ENCODE measurements around the gene NPFF.

The NPFF gene

GRCh38 chr12:53514628-53515290 is 7.5 kb upstream of the NPFF start:
- Histone ChIP-seq H3K27ac (ENCODE audit: low read depth, low read length) (no peak overlapping the region), H3K4me3 (ENCODE audit: low read depth in 1 of 2, low read length in 2 of 2) (no peak overlapping the region)

GRCh38 chr12:53513712-53514410 is 6.6 kb upstream of the NPFF start:
- Histone ChIP-seq H3K27me3 (ENCODE audit: control insufficient read depth in 1 of 2, insufficient read depth in 2 of 2, low read length in 2 of 2) (no peaks in the 10 kb centered on the region), H3K4me1 (ENCODE audit: control insufficient read depth in 1 of 2, insufficient read depth in 2 of 2, low read length in 2 of 2) (peaks cover under 1 to 1% of the 10 kb centered on the region in 2 donors), H3K36me3 (ENCODE audit: control insufficient read depth in 1 of 2, insufficient read depth in 2 of 2, low read length in 2 of 2) (peaks cover 32 to 73% of the 10 kb centered on the region in 2 donors), H3K9me3 (ENCODE audit: control insufficient read depth in 1 of 2, low read length in 2 of 2) (no peaks in the 10 kb centered on the region), H3K9ac (ENCODE audit: low read depth in 1 of 2, low read length in 2 of 2) (no peak overlapping the region), H3K4me3 (ENCODE audit: low read depth in 1 of 2, low read length in 2 of 2) (no peak overlapping the region), H3K27ac (ENCODE audit: low read depth, low read length) (no peak overlapping the region)

More at GRCh38 chr12:53514628-53515290, 7.5 kb upstream of the NPFF start:
- Histone ChIP-seq H3K27me3 (ENCODE audit: control insufficient read depth in 1 of 2, insufficient read depth in 2 of 2, low read length in 2 of 2) (no peaks in the 10 kb centered on the region), H3K36me3 (ENCODE audit: control insufficient read depth in 1 of 2, insufficient read depth in 2 of 2, low read length in 2 of 2) (peaks cover 36 to 80% of the 10 kb centered on the region in 2 donors), H3K9me3 (ENCODE audit: control insufficient read depth in 1 of 2, low read length in 2 of 2) (no peaks in the 10 kb centered on the region), H3K4me1 (ENCODE audit: control insufficient read depth in 1 of 2, insufficient read depth in 2 of 2, low read length in 2 of 2) (no peaks in the 10 kb centered on the region), H3K9ac (ENCODE audit: low read depth in 1 of 2, low read length in 2 of 2) (no peak overlapping the region)

GRCh38 chr12:53510181-53510812 is 3.0 kb upstream of the NPFF start:
- no peak overlapping the region for H3K27ac ChIP-seq (ENCODE audit: low read depth, low read length)
- no peaks in the 10 kb centered on the region for H3K27me3 ChIP-seq (ENCODE audit: control insufficient read depth in 1 of 2, insufficient read depth in 2 of 2, low read length in 2 of 2)
- H3K4me3 ChIP-seq (ENCODE audit: low read depth in 1 of 2, low read length in 2 of 2), result no peak overlapping the region
- H3K9me3 ChIP-seq (ENCODE audit: control insufficient read depth in 1 of 2, low read length in 2 of 2), result no peaks in the 10 kb centered on the region
- peaks cover 7 to 8% of the 10 kb centered on the region in 2 donors for H3K4me1 ChIP-seq (ENCODE audit: control insufficient read depth in 1 of 2, insufficient read depth in 2 of 2, low read length in 2 of 2)
- H3K36me3 ChIP-seq (ENCODE audit: control insufficient read depth in 1 of 2, insufficient read depth in 2 of 2, low read length in 2 of 2), result peaks cover 28 to 73% of the 10 kb centered on the region in 2 donors
- H3K9ac ChIP-seq (ENCODE audit: low read depth in 1 of 2, low read length in 2 of 2), result no peak overlapping the region

GRCh38 chr12:53508534-53509170 is 1.4 kb upstream of the NPFF start:
- Histone ChIP-seq H3K9ac (ENCODE audit: low read depth in 1 of 2, low read length in 2 of 2) (peak overlapping the region in 1 of 2 donors; percentile 32), H3K9me3 (ENCODE audit: control insufficient read depth in 1 of 2, low read length in 2 of 2) (no peaks in the 10 kb centered on the region), H3K27me3 (ENCODE audit: control insufficient read depth in 1 of 2, insufficient read depth in 2 of 2, low read length in 2 of 2) (no peaks in the 10 kb centered on the region), H3K4me1 (ENCODE audit: control insufficient read depth in 1 of 2, insufficient read depth in 2 of 2, low read length in 2 of 2) (peaks cover 7 to 8% of the 10 kb centered on the region in 2 donors), H3K36me3 (ENCODE audit: control insufficient read depth in 1 of 2, insufficient read depth in 2 of 2, low read length in 2 of 2) (peaks cover 15 to 73% of the 10 kb centered on the region in 2 donors), H3K27ac (ENCODE audit: low read depth, low read length) (no peak overlapping the region), H3K4me3 (ENCODE audit: low read depth in 1 of 2, low read length in 2 of 2) (no peak overlapping the region)

- Histone ChIP-seq H3K36me3 (ENCODE audit: control insufficient read depth in 1 of 2, insufficient read depth in 2 of 2, low read length in 2 of 2) (peaks cover 15 to 64% of the 10 kb centered on the region in 2 donors), H3K27ac (ENCODE audit: low read depth, low read length) (no peak overlapping the region), H3K9me3 (ENCODE audit: control insufficient read depth in 1 of 2, low read length in 2 of 2) (no peaks in the 10 kb centered on the region), H3K4me3 (ENCODE audit: low read depth in 1 of 2, low read length in 2 of 2) (no peak overlapping the region), H3K27me3 (ENCODE audit: control insufficient read depth in 1 of 2, insufficient read depth in 2 of 2, low read length in 2 of 2) (no peaks in the 10 kb centered on the region), H3K4me1 (ENCODE audit: control insufficient read depth in 1 of 2, insufficient read depth in 2 of 2, low read length in 2 of 2) (peaks cover 7 to 8% of the 10 kb centered on the region in 2 donors), H3K9ac (ENCODE audit: low read depth in 1 of 2, low read length in 2 of 2) (no peak overlapping the region)
Observed at GRCh38 chr12:53507603-53507885, 260 bp upstream of the NPFF start.

GRCh38 chr12:53506450-53506785 is 866 bp downstream of the NPFF start:
- H3K36me3 ChIP-seq (ENCODE audit: control insufficient read depth in 1 of 2, insufficient read depth in 2 of 2, low read length in 2 of 2), result peaks cover 15 to 52% of the 10 kb centered on the region in 2 donors
- H3K4me1 ChIP-seq (ENCODE audit: control insufficient read depth in 1 of 2, insufficient read depth in 2 of 2, low read length in 2 of 2), result peaks cover 16 to 17% of the 10 kb centered on the region in 2 donors
- H3K9me3 ChIP-seq (ENCODE audit: control insufficient read depth in 1 of 2, low read length in 2 of 2), result no peaks in the 10 kb centered on the region
- H3K9ac ChIP-seq (ENCODE audit: low read depth in 1 of 2, low read length in 2 of 2), result no peak overlapping the region
- H3K27me3 ChIP-seq (ENCODE audit: control insufficient read depth in 1 of 2, insufficient read depth in 2 of 2, low read length in 2 of 2), result no peaks in the 10 kb centered on the region
- no peak overlapping the region for H3K4me3 ChIP-seq (ENCODE audit: low read depth in 1 of 2, low read length in 2 of 2)
- no peak overlapping the region for H3K27ac ChIP-seq (ENCODE audit: low read depth, low read length)

GRCh38 chr12:53505555-53506449 is 1.5 kb downstream of the NPFF start:
- Histone ChIP-seq H3K4me3 (ENCODE audit: low read depth in 1 of 2, low read length in 2 of 2) (no peak overlapping the region), H3K27ac (ENCODE audit: low read depth, low read length) (no peak overlapping the region), H3K27me3 (ENCODE audit: control insufficient read depth in 1 of 2, insufficient read depth in 2 of 2, low read length in 2 of 2) (no peaks in the 10 kb centered on the region), H3K36me3 (ENCODE audit: control insufficient read depth in 1 of 2, insufficient read depth in 2 of 2, low read length in 2 of 2) (peaks cover 15 to 50% of the 10 kb centered on the region in 2 donors), H3K9me3 (ENCODE audit: control insufficient read depth in 1 of 2, low read length in 2 of 2) (no peaks in the 10 kb centered on the region), H3K9ac (ENCODE audit: low read depth in 1 of 2, low read length in 2 of 2) (no peak overlapping the region), H3K4me1 (ENCODE audit: control insufficient read depth in 1 of 2, insufficient read depth in 2 of 2, low read length in 2 of 2) (peaks cover 17 to 19% of the 10 kb centered on the region in 2 donors)

- Histone ChIP-seq H3K9ac (ENCODE audit: low read depth in 1 of 2, low read length in 2 of 2) (no peak overlapping the region), H3K27me3 (ENCODE audit: control insufficient read depth in 1 of 2, insufficient read depth in 2 of 2, low read length in 2 of 2) (no peaks in the 10 kb centered on the region), H3K27ac (ENCODE audit: low read depth, low read length) (no peak overlapping the region), H3K36me3 (ENCODE audit: control insufficient read depth in 1 of 2, insufficient read depth in 2 of 2, low read length in 2 of 2) (peaks cover 15 to 43% of the 10 kb centered on the region in 2 donors), H3K4me3 (ENCODE audit: low read depth in 1 of 2, low read length in 2 of 2) (no peak overlapping the region), H3K4me1 (ENCODE audit: control insufficient read depth in 1 of 2, insufficient read depth in 2 of 2, low read length in 2 of 2) (peaks cover 20 to 22% of the 10 kb centered on the region in 2 donors), H3K9me3 (ENCODE audit: control insufficient read depth in 1 of 2, low read length in 2 of 2) (no peaks in the 10 kb centered on the region)
Observed at GRCh38 chr12:53505086-53505485, 2.2 kb downstream of the NPFF start.

GRCh38 chr12:53504004-53504920 is 3.0 kb downstream of the NPFF start:
- Histone ChIP-seq H3K36me3 (ENCODE audit: control insufficient read depth in 1 of 2, insufficient read depth in 2 of 2, low read length in 2 of 2) (peaks cover 15 to 41% of the 10 kb centered on the region in 2 donors), H3K27ac (ENCODE audit: low read depth, low read length) (no peak overlapping the region), H3K27me3 (ENCODE audit: control insufficient read depth in 1 of 2, insufficient read depth in 2 of 2, low read length in 2 of 2) (no peaks in the 10 kb centered on the region), H3K9me3 (ENCODE audit: control insufficient read depth in 1 of 2, low read length in 2 of 2) (no peaks in the 10 kb centered on the region), H3K4me1 (ENCODE audit: control insufficient read depth in 1 of 2, insufficient read depth in 2 of 2, low read length in 2 of 2) (peaks cover 25 to 27% of the 10 kb centered on the region in 2 donors), H3K4me3 (ENCODE audit: low read depth in 1 of 2, low read length in 2 of 2) (no peak overlapping the region), H3K9ac (ENCODE audit: low read depth in 1 of 2, low read length in 2 of 2) (no peak overlapping the region)

Measured in duodenal mucosa (tissue), 2 donors.